K562 (cell line): ENCODE measurements around the gene IL24.

Experiments used
- ETV6 ChIP-seq, 3 experiments: fragments of 150-350 bp in 1 of 3; sonication (generic) in 1 of 3; formaldehyde crosslinking in 1 of 3; IDR thresholded peaks; 2 replicates each; pipeline versions ENCODE4 v1.6.1 to v1.8.0; 2014 to 2022; ENCODE audit warnings: borderline replicate concordance in 2 of 3, low read depth in 2 of 3, antibody characterized with exemption in 1 of 3, low read length in 1 of 3, mild to moderate bottlenecking in 1 of 3, missing genetic modification reagents in 1 of 3
- MAX ChIP-seq: sonication (generic); formaldehyde crosslinking; IDR thresholded peaks from 2 replicates; pipeline ENCODE4 v1.9.0; 2022; ENCODE audit warnings: mild to moderate bottlenecking, missing genetic modification reagents
- NCOA4 ChIP-seq: fragments of 450-650 bp; IDR thresholded peaks from 2 replicates; pipeline ENCODE4 v1.6.1; 2018; ENCODE audit warnings: mild to moderate bottlenecking; ENCODE audit not compliant: partially characterized antibody
- NR2C2 ChIP-seq, 2 experiments: fragments of 200-800 bp in 1 of 2; sonication (Bioruptor generic) in 1 of 2; sonication (generic) in 1 of 2; formaldehyde crosslinking in 1 of 2; IDR thresholded peaks; 2 replicates each; pipeline versions ENCODE4 v1.6.1 to v1.8.0; 2016 to 2022; ENCODE audit warnings: mild to moderate bottlenecking in 1 of 2, missing compliant biosample characterization in 1 of 2, missing genetic modification characterization in 1 of 2, missing genetic modification reagents in 1 of 2
- NR3C1 ChIP-seq: sonication (generic); formaldehyde crosslinking; IDR thresholded peaks from 2 replicates; pipeline ENCODE4 v1.8.1; 2022; ENCODE audit warnings: missing genetic modification reagents
- POLR2A ChIP-seq: fragments of 450-650 bp; conservative IDR thresholded peaks from 2 replicates; pipeline ENCODE4 v1.6.1; 2016
- TBP ChIP-seq: optimal IDR thresholded peaks from 2 replicates; pipeline ENCODE3; 2011; ENCODE audit warnings: low read depth, low read length, improper control_type of control experiment

DNA sequence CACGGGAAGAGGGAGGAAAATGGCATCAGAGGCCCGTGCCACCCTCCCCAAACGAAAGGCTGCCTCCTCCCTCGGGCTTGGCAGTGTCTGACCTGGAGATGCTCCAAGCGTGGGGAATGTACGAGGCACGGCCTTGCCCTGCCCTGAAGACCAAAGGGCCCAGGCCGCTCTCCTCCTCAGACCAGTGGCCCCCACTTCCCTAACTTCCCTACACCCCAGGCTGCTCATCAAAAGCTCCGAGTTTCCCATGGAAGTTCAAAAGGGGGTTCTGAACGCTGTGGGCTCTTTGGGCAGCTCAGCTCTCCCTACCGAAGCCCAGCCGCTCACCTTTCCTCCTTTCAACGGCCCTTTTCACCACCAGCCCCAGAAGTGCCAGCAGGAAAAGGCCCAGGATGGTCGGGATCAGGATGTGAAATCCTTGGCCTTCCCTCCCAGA, 12.7 kb downstream of the IL24 start:
- TF ChIP-seq NR3C1 (CRISPR knock-in tag) (no peak), NR2C2 (CRISPR knock-in tag; IDR thresholded peaks at IDR 0.05) (no peak), NR2C2 (tag; IDR thresholded peaks at IDR 0.05) (no peak), MAX (CRISPR knock-in tag) (no peak), TBP (no peak), POLR2A (no peak), NCOA4 (no peak), ETV6 (IDR thresholded peaks at IDR 0.05; ENCODE audit: borderline replicate concordance in 1 of 2, low read depth in 2 of 2, low read length in 1 of 2) (no peak), ETV6 (CRISPR knock-in tag; IDR thresholded peaks at IDR 0.05; ENCODE audit: borderline replicate concordance) (no peak)
